Measurements from ENCODE around the gene IGSF9. TPM values are rescaled to one million over a fixed set of nuclear protein-coding genes. Genes with fewer than 3 reads are reported as not detected.

IGSF9 gene
- total and polyA plus RNA-seq, 10 of the 15 experiments (the other 5 are each of a cell fraction or from before 2014, with no cell fraction given), result 0.04 to 0.07 TPM; not detected in 8

DNA sequence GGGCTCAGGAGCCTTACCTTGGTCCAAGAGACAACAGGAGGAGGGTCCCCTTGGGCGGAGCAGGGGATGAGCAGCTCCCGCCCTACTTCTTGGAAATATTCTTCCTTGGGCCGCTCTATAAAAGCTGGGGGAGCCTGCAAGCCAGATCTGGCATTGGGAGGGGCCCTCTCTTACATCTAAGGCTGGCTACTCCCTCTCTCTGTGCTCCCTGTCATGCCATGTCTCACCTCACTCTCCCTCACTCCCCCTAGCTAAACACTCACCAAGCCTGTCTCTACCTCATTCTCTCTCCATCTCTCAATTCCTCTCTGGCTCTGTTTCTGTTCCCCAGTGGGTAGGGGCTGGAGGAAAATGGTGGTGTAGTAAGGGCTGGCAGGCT, 13.6 kb downstream of the IGSF9 start:
- no peak overlapping the region for H2AFZ ChIP-seq (ENCODE audit: control insufficient read depth, low read depth, low read length)
- no peak overlapping the region for H3K4me2 ChIP-seq (ENCODE audit: control insufficient read depth, insufficient read depth)
- ATAC-seq (no peak), FAIRE-seq (no peak), DNase-seq (ENCODE audit: low read depth, low spot score) (no peak)
- POLR2A ChIA-PET, result interaction anchor here (1.0 to 3.9 kb wide), 2 partner anchors 9 to 41 kb away, joined by 3 to 23 read pairs; partner anchors contain the start of gene TAGLN2
- BruUV-seq (replicated peaks), result no TSS peak
- CTCF ChIA-PET, result interaction anchor here (1.6 to 22.4 kb wide), 5 partner anchors 9 to 132 kb away, joined by 3 to 422 read pairs (median 10); no protein-coding TSS in a partner anchor
- 0 out of 4 replicates have a peak, but pooled peaks cover 0 to 2% of the 10 kb centered on the region in 2 experiments for H3K27me3 ChIP-seq (replicated peaks in 1 of 2; ENCODE audit: control insufficient read depth in 2 of 2, insufficient read depth in 2 of 2, low read length in 1 of 2)
- intact Hi-C loops (cut with micrococcal nuclease; ENCODE audit: unreplicated experiment) (no loop called here), in situ Hi-C loops (cut with MboI) (no loop called here)
- 71% methylated on average over 3 of the region's 3 CpGs for WGBS (ENCODE audit: insufficient coverage, insufficient replicate concordance, low lambda C conversion rate, missing lambda C conversion rate)
- H3K4me1 ChIP-seq (ENCODE audit: control insufficient read depth, insufficient read depth, low read length), result peaks cover 11% of the 10 kb centered on the region
- SMC1A ChIA-PET (ENCODE audit: uncharacterized antibody, unreplicated experiment), result interaction anchor here (1.0 to 9.2 kb wide), 3 partner anchors 41 to 98 kb away, joined by 3 to 122 read pairs (median 4); no protein-coding TSS in a partner anchor
- no peaks in the 10 kb centered on the region for H3K9me3 ChIP-seq (replicated peaks; ENCODE audit: control insufficient read depth, insufficient read depth, low read length)
- no peaks in the 10 kb centered on the region for H3K79me2 ChIP-seq (ENCODE audit: control insufficient read depth, insufficient read depth, low read length)
- H3K36me3 ChIP-seq (ENCODE audit: control insufficient read depth in 2 of 2, insufficient read depth in 2 of 2, low read length in 1 of 2), result no peaks in the 10 kb centered on the region
- RAD21 ChIA-PET (ENCODE audit: unreplicated experiment), result interaction anchor here (2.1 to 12.4 kb wide), 3 partner anchors 9 to 76 kb away, joined by 12 to 113 read pairs (median 17); no protein-coding TSS in a partner anchor
- H3K4me3 ChIP-seq, result no peak overlapping the region
- no peak overlapping the region for H3K27ac ChIP-seq (ENCODE audit: control insufficient read depth, insufficient read depth)
- H4K20me1 ChIP-seq (ENCODE audit: control insufficient read depth, insufficient read depth), result no peaks in the 10 kb centered on the region
- TF ChIP-seq KLF5 (IDR thresholded peaks at IDR 0.05; ENCODE audit: partially characterized antibody) (no peak), KDM1A (IDR thresholded peaks at IDR 0.05; ENCODE audit: borderline replicate concordance) (no peak), ZNF274 (IDR thresholded peaks at IDR 0.05; ENCODE audit: insufficient read depth, insufficient read length) (no peak), IKZF2 (IDR thresholded peaks at IDR 0.05) (no peak), PML (IDR thresholded peaks at IDR 0.05; ENCODE audit: low read length) (no peak), ESRRA (IDR thresholded peaks at IDR 0.05; ENCODE audit: low read length) (no peak), FOXK2 (IDR thresholded peaks at IDR 0.05) (no peak), ZNF207 (IDR thresholded peaks at IDR 0.05; ENCODE audit: borderline replicate concordance) (no peak), TBL1XR1 (IDR thresholded peaks at IDR 0.05; ENCODE audit: low read depth, low read length) (no peak), ZNF217 (IDR thresholded peaks at IDR 0.05) (no peak), ASH2L (IDR thresholded peaks at IDR 0.05; ENCODE audit: borderline replicate concordance, low read depth) (no peak), POU2F2 (IDR thresholded peaks at IDR 0.05; ENCODE audit: borderline replicate concordance, low read depth, low read length) (no peak), NFYA (IDR thresholded peaks at IDR 0.05; ENCODE audit: borderline replicate concordance, low read depth, low read length) (no peak)
- TF ChIP-seq, protein P1, sequence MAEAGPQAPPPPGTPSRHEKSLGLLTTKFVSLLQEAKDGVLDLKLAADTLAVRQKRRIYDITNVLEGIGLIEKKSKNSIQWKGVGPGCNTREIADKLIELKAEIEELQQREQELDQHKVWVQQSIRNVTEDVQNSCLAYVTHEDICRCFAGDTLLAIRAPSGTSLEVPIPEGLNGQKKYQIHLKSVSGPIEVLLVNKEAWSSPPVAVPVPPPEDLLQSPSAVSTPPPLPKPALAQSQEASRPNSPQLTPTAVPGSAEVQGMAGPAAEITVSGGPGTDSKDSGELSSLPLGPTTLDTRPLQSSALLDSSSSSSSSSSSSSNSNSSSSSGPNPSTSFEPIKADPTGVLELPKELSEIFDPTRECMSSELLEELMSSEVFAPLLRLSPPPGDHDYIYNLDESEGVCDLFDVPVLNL (IDR thresholded peaks at IDR 0.05; ENCODE audit: low read depth, low read length), result no peak
- TF ChIP-seq, protein P2, sequence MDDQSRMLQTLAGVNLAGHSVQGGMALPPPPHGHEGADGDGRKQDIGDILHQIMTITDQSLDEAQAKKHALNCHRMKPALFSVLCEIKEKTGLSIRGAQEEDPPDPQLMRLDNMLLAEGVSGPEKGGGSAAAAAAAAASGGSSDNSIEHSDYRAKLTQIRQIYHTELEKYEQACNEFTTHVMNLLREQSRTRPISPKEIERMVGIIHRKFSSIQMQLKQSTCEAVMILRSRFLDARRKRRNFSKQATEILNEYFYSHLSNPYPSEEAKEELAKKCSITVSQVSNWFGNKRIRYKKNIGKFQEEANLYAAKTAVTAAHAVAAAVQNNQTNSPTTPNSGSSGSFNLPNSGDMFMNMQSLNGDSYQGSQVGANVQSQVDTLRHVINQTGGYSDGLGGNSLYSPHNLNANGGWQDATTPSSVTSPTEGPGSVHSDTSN (IDR thresholded peaks at IDR 0.05; ENCODE audit: insufficient replicate concordance, low read depth, low read length), result no peak
- H3K9ac ChIP-seq (ENCODE audit: control insufficient read depth, insufficient read depth, low read length), result no peak overlapping the region
